GM06990 (cell line): ENCODE data around the gene EXD3.
A peak's percentile ranks its signal among the peaks of the same experiment; 100 is the strongest.
"Not testable (repeated sequence)": the region's sequence is repeated elsewhere in the genome, so short reads cannot be mapped to it uniquely, and the experiment has no call there.

Experiments used
- DNase-seq: peaks from one replicate; pipeline ENCODE4 v3.0.0-alpha.2; 2011; ENCODE audit not compliant: insufficient read length; ENCODE audit errors: extremely low read depth
- H3K27me3 ChIP-seq: replicated peaks from 2 replicates; pipeline ENCODE4 v1.6.0; 2011; ENCODE audit warnings: low read length; ENCODE audit not compliant: control insufficient read depth, insufficient read depth
- H3K36me3 ChIP-seq: 2 replicates; pipeline ENCODE4 v1.5.1; 2011; ENCODE audit warnings: low read length; ENCODE audit not compliant: control insufficient read depth, insufficient read depth
- H3K4me3 ChIP-seq: replicated peaks from 2 replicates; pipeline ENCODE4 v1.5.1; 2011; ENCODE audit warnings: low read depth, mild to moderate bottlenecking, control low read depth, low read length
- TF ChIP-seq, protein P1 (sequence below): IDR thresholded peaks from 2 replicates; pipeline ENCODE4 v1.5.1; 2011; ENCODE audit warnings: low read length, control low read depth, mild to moderate bottlenecking, inconsistent platforms; ENCODE audit not compliant: insufficient read depth, poor library complexity, severe bottlenecking

The EXD3 gene, protein sequence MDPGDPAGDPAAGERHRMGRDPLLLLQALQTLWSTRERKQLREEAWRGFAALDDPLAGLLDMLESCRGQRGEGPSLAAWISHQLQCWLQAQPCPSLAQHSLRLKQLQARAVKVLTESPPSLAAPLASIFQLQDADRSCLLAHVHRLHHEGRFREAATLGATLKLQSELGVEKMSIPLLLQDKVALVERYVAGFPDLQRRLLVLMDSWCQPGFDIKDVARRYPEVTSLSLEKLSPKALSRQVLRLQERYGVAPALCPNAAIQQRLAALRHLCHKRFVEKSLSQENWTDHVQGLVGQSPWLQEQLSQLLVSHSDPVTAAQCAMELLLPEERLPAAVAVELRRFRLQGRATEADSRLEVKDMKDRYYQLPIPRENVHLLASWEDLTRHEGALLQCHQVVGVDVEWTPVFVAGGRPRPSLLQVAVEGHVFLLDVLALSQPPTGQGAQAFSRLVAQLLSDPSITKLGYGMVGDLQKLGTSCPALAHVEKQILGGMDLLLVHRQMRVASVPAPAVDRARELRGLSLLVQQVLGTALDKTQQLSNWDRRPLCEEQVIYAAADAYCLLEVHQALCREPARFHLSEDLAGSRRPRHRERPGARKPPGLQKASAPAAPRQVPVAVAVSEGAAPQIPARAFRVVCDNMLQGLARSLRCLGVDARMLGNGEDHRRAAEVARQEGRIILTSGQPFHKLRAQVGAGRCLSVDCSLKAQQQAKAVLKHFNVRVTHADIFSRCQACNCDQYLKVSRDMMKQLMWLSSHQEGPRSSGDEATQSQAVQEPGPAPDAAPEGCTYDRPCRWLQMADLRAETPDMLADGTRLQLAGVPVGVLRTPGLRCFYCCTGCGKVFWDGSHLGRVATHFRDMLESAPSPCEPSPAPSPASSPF

DNA sequence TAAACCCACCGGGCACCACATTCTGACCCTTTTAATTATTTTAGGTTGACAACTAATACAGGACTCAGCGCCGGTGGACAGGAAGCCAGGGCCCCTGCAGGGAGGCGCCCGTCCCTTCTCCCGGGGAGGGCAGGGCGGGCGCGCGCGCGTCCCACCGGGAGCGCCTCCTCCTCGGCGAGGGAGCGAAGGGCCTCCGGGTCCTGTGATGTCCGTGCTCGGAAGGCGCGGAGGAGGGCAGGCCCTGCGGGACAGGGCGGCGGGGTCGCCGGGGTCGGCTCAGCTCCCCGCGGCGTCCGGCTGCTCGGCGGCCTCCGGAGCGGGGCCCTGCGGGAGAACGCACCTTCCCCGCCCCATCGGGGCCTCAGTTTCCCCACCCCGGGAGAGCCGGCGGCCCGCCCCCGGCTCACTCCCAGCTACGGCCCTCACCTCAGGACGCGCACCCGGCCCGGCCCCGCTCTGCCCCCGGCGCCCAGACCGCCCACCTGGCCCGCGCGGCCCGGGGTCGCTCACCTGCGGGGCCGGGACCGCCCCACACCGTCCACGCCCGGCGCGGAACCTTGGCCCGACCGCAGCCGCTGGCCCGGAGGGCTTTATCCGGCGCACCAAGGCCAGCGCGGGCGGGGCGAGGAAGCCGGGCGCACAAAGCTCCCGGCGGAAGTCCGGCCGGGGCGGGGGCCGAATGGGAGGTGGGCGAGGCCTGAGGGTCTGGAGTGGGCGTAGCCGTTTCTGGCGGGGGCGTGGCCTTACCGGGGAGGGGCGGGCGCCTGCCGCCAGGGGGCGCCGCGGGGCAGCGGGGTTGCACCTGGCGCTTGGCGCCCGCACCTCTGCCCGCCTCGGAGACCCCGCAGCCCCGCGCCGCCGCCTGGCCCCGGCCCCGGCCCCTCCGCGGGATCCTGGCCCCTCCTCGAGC, at the start of gene EXD3, which contains the start of gene NOXA1:
Gene EXD3, minus strand, starts transcription at position 559 of the 910 bp plus-strand sequence. CDS start 27,805 bp downstream, outside the sequence.
Gene NOXA1, plus strand, starts transcription at position 790 of the 910 bp plus-strand sequence. CDS start 137 bp downstream, outside the sequence.
- TF ChIP-seq, protein P1, sequence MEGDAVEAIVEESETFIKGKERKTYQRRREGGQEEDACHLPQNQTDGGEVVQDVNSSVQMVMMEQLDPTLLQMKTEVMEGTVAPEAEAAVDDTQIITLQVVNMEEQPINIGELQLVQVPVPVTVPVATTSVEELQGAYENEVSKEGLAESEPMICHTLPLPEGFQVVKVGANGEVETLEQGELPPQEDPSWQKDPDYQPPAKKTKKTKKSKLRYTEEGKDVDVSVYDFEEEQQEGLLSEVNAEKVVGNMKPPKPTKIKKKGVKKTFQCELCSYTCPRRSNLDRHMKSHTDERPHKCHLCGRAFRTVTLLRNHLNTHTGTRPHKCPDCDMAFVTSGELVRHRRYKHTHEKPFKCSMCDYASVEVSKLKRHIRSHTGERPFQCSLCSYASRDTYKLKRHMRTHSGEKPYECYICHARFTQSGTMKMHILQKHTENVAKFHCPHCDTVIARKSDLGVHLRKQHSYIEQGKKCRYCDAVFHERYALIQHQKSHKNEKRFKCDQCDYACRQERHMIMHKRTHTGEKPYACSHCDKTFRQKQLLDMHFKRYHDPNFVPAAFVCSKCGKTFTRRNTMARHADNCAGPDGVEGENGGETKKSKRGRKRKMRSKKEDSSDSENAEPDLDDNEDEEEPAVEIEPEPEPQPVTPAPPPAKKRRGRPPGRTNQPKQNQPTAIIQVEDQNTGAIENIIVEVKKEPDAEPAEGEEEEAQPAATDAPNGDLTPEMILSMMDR: peak; percentile 55
- H3K4me3 ChIP-seq: peak within 1 kb of the TSS; percentile 63
- no peaks in the 10 kb centered on the region for H3K27me3 ChIP-seq
- peak; percentile 92 for DNase-seq
- no peaks in the 10 kb centered on the region for H3K36me3 ChIP-seq

DNA sequence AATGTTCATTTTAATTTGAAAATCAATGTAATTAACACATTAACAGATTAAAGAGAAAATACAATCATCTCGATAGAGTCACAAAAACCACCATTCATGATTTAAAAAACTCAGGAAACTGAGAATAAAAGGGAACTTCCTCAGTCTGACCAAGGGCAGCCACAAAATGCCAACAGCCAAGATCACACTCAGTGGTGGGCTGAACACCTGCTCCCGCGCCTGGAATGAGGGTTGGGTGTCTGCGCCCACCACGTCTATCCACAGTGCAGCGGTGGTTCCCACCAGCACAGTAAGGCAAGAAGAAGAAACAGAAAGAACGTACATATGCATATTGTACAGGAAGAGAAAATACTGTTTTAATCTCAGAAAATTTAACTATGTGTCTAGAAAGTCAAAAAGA, 47.8 kb upstream of the EXD3 start:
- TF ChIP-seq, protein P1: no peak
- no peaks in the 10 kb centered on the region for H3K27me3 ChIP-seq
- DNase-seq: no peak
- H3K4me3 ChIP-seq: no peak overlapping the region
- H3K36me3 ChIP-seq: no peaks in the 10 kb centered on the region

DNA sequence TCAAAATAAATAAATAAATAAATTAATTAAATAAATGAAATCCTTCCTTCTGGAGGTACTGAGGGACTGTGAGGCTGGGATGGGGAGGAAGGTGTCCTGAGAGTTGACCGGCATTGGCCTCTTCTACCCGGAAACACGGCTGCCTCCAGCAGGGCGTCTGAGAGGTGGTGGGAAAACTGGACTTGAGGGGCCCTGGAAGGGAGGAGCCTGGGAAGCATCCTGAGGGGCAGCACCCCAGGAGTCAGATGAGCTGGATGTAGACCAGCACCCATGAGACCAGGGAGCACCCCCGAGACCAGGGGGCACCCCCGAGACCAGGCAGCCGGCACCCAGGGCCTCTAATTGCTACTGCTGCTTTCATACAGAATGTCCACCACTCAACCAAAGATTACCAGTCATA, 44.9 kb upstream of the EXD3 start:
- no peaks in the 10 kb centered on the region for H3K27me3 ChIP-seq
- no peak for DNase-seq
- no peaks in the 10 kb centered on the region for H3K36me3 ChIP-seq
- TF ChIP-seq, protein P1: no peak
- H3K4me3 ChIP-seq: no peak overlapping the region

DNA sequence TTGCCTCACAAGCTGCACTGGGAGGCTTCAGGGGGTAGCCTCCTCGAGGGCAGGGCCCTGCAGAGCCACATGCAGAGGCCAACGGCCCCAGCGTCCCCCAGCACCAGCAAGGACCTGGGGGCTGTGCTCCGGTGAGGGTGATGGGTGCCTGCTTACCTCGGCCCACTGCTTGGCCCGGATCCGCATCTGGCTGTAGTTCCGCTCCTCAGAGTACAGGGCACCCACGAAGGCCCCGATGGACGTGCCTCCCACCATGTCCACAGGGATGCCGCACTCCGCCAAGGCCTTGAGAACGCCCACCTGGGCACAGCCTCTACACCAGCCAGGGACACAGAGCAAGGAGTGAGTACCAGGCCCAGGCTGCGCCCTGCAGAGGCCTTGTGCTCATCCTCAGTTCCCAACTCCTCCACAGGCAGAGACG, 44.2 kb upstream of the EXD3 start:
- DNase-seq: no peak
- H3K4me3 ChIP-seq: no peak overlapping the region
- no peaks in the 10 kb centered on the region for H3K36me3 ChIP-seq
- no peaks in the 10 kb centered on the region for H3K27me3 ChIP-seq
- TF ChIP-seq, protein P1: no peak

DNA sequence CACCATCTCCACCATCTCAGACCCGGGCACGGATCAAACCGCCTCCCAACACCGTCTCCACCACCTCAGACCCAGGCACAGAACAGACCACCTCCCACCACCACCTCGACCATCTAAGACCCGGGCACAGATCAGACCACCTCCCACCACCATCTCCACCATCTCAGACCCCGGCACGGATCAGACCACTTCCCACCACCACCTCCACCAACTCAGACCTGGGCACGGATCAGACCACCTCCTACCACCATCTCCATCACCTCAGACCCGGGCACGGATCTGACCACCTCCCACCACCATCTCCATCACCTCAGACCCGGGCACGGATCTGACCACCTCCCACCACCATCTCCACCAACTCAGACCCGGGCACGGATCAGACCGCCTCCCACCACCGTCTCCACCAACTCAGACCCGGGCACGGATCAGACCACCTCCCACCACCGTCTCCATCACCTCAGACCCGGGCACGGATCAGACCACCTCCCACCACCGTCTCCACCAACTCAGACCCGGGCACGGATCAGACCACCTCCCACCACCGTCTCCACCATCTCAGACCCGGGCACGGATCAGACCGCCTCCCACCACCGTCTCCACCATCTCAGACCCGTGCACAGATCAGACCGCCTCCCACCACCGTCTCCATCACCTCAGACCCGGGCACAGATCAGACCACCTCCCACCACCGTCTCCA, 43.6 kb upstream of the EXD3 start:
- not testable (repeated sequence) for DNase-seq, H3K4me3 ChIP-seq, H3K27me3 ChIP-seq, H3K36me3 ChIP-seq
